Upper lobe of right lung (tissue), 1 donor: ENCODE results near the gene PRAMEF9. TPM values are rescaled to one million over a fixed set of nuclear protein-coding genes. Genes with fewer than 3 reads are reported as not detected.
A peak's percentile ranks its signal among the peaks of the same experiment; 100 is the strongest.
"Not testable (repeated sequence)": the region's sequence is repeated elsewhere in the genome, so short reads cannot be mapped to it uniquely, and the experiment has no call there.

Source experiments
- ATAC-seq: fragments of 200-7000 bp; cut with Tn5 transposase; one replicate; pipeline ENCODE4 v1.9.1; 2020; ENCODE audit warnings: mild to moderate bottlenecking, moderate library complexity
- DNase-seq: peaks from one replicate; pipeline ENCODE4 v3.0.0-alpha.2; 2020
- H3K27ac ChIP-seq: fragments of 200-600 bp; one replicate; pipeline ENCODE4 v1.8.0; 2022
- H3K27me3 ChIP-seq: fragments of 200-600 bp; one replicate; pipeline ENCODE4 v1.8.0; 2022; ENCODE audit warnings: mild to moderate bottlenecking
- H3K36me3 ChIP-seq: fragments of 200-600 bp; one replicate; pipeline ENCODE4 v1.8.0; 2022
- H3K4me1 ChIP-seq: fragments of 200-600 bp; one replicate; pipeline ENCODE4 v1.8.0; 2022
- H3K4me3 ChIP-seq: fragments of 200-600 bp; one replicate; pipeline ENCODE4 v1.8.0; 2022; ENCODE audit warnings: mild to moderate bottlenecking
- H3K9me3 ChIP-seq: fragments of 200-600 bp; one replicate; pipeline ENCODE4 v1.8.0; 2022
- intact Hi-C: fragments of 100-400 bp; cut with DNase I; formaldehyde crosslinking; loops from one replicate; pipeline ENCODE4 v1.11.0; 2022
- long read RNA-seq: library from polyadenylated mRNA; unstranded; transcript quantifications from one replicate; pipeline ENCODE4 v2.0.0, GENCODE V29; 2021
- total RNA-seq: library from RNA; stranded (reverse); fragmentation: NEBNext Ultra II Directional; extraction: Animal tissue kit (Norgen Biotek cat#: 25700); gene quantifications from one replicate; pipeline ENCODE4 v1.2.1, GENCODE V29; 2021
- TF ChIP-seq, protein P1 (sequence below): fragments of 200-600 bp; IDR thresholded peaks from one replicate; pipeline ENCODE4 v1.8.0; 2022; ENCODE audit warnings: antibody characterized with exemption
- donor health status: DM: no; HTN: yes; CAD: no; lungs with severe emphysema.

Gene PRAMEF9
- total RNA-seq: not detected
- long read RNA-seq: 0 reads

DNA sequence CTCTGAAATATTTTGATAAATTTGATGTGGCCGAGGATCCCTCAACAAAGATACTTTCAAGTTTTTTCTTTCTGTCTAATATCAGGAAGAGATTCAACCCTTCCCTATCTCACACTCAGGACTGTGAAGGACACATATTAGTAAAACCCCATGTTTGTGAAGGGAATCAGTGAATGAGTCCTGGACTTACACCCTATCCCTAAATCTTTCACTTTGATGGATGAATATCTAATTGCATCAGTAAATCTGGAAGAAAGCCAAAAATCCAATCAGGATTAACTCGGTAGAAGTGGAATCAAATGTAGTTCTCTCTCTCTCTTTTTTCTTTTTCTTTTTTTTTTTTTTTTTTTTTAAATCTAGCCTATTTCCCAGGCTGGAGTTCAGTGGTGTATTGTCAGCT, at the start of gene PRAMEF9:
Gene PRAMEF9 (plus strand): TSS at position 301 of the 400 bp plus-strand sequence. CDS start 3,433 bp downstream, outside the sequence.
- H3K27ac ChIP-seq, H3K4me1 ChIP-seq, DNase-seq, ATAC-seq, H3K36me3 ChIP-seq, H3K9me3 ChIP-seq, H3K4me3 ChIP-seq, intact Hi-C loops, H3K27me3 ChIP-seq: not testable (repeated sequence)

- not testable (repeated sequence) for DNase-seq
These were observed 15.7 kb upstream of the PRAMEF9 start, which contains the start of gene PRAMEF26 for GRCh38 chr1:13155909-13156308. PRAMEF26 (minus strand) TSS chr1:13156009; CDS start chr1:13153095, 2,914 bp downstream.

DNA sequence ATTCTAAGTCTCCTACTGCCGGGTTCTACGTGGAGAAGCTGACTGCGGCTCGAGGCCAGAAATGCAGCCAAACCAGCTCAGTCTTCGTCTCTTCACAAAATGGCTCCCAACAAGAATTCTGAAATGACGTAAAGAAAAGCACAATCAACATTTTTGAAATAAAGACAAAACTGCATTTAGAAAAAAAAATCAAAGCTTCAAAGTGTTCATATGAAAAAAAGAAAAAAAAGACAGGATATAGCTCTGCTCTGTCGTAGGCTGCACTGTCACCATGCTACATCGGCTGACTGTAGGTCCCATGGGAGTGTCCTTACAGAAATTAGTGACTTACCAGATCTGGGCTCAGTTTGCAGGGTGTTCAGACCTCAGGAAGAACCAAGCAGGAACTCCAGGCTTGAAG, 6.1 kb upstream of the PRAMEF9 start, which contains the start of gene HNRNPCL4:
Gene HNRNPCL4 (minus strand): TSS at position 101 of the 400 bp plus-strand sequence. CDS start 164 bp downstream, outside the sequence.
- H3K36me3 ChIP-seq, H3K27me3 ChIP-seq, H3K4me1 ChIP-seq, H3K4me3 ChIP-seq, H3K27ac ChIP-seq, ATAC-seq, DNase-seq, intact Hi-C loops, H3K9me3 ChIP-seq: not testable (repeated sequence)

More at GRCh38 chr1:13155909-13156308, 15.7 kb upstream of the PRAMEF9 start, which contains the start of gene PRAMEF26:
- H3K27ac ChIP-seq, H3K4me1 ChIP-seq, H3K27me3 ChIP-seq, intact Hi-C loops, ATAC-seq, H3K9me3 ChIP-seq, H3K36me3 ChIP-seq, H3K4me3 ChIP-seq: not testable (repeated sequence)

DNA sequence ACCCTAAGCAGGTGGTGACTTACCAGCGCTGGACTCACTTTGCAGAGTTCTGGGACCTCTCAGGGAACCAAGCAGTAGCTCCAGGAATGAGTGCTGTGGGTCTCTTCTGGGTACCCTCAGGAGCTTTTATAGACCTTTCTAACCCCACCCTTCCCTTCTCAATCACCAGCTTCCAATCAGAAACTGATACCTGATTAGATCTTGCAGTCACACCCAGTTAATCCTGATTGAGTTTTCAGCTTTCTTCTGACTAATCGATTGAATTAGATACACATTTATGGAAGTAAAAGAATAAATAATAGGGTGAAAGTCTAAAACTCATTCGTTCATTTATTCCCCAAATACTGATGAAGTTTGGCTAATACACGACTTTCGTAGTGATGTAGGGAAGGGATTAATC, 29.7 kb downstream of the PRAMEF9 start, which contains the start of gene PRAMEF13:
Gene PRAMEF13 (minus strand): TSS at position 101 of the 400 bp plus-strand sequence. CDS start 1,820 bp downstream, outside the sequence.
- DNase-seq, H3K4me1 ChIP-seq, H3K9me3 ChIP-seq, H3K27ac ChIP-seq, H3K4me3 ChIP-seq, H3K36me3 ChIP-seq, H3K27me3 ChIP-seq, intact Hi-C loops, ATAC-seq: not testable (repeated sequence)

- peak; percentile 65 for ATAC-seq
- DNase-seq: not testable (repeated sequence)
These were observed 37.1 kb downstream of the PRAMEF9 start for GRCh38 chr1:13208712-13209111.

GRCh38 chr1:13216619-13217018, 45.0 kb downstream of the PRAMEF9 start:
- H3K27me3 ChIP-seq, H3K9me3 ChIP-seq, ATAC-seq, H3K36me3 ChIP-seq, H3K4me1 ChIP-seq, H3K27ac ChIP-seq, intact Hi-C loops, DNase-seq, H3K4me3 ChIP-seq: not testable (repeated sequence)

More at GRCh38 chr1:13208712-13209111, 37.1 kb downstream of the PRAMEF9 start:
- H3K27me3 ChIP-seq, H3K4me1 ChIP-seq, H3K9me3 ChIP-seq, H3K36me3 ChIP-seq, H3K27ac ChIP-seq, H3K4me3 ChIP-seq, intact Hi-C loops: not testable (repeated sequence)

DNA sequence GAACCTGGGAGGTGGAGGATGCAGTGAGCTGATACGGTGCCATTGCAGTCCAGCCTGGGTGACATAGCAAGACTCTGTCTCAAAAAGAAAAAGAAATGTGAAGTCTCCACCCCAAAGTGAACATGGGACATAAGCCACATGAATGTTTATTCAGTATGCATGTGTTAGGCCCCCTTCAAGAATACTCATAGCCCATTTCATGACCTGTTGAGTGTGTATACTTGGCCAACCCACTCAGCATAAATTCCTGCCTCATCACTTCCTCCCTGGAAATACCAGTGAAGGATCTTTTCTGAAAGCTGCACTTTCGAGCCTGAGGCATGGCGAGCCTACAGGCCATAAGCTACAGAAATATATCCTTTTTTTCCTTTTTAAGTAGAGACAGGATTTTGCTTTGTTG, 47.6 kb downstream of the PRAMEF9 start:
- H3K27ac ChIP-seq, intact Hi-C loops, H3K27me3 ChIP-seq, H3K4me3 ChIP-seq, H3K9me3 ChIP-seq, DNase-seq, H3K36me3 ChIP-seq, H3K4me1 ChIP-seq: not testable (repeated sequence)
- peak; percentile 34 for ATAC-seq

DNA sequence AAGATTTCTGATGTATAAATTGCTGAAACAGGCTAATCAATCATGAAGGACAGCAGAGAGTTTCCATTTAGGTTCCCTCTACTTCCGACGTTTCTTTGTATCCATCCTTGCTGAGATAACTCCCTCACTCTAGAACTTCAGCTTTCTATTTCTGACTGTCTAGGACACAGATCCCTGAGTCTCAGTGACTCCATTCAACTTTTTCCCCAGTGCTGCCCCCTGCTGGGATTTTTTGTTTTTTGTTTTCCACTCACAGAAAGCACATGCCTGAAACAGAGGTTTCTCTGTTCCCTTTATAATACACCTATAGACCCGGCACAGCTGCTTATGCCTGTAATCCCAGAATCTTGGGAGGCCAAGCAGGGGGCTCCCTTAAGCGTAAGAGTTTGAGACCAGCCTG, 51.1 kb downstream of the PRAMEF9 start:
- intact Hi-C loops, H3K36me3 ChIP-seq: not testable (repeated sequence)

DNA sequence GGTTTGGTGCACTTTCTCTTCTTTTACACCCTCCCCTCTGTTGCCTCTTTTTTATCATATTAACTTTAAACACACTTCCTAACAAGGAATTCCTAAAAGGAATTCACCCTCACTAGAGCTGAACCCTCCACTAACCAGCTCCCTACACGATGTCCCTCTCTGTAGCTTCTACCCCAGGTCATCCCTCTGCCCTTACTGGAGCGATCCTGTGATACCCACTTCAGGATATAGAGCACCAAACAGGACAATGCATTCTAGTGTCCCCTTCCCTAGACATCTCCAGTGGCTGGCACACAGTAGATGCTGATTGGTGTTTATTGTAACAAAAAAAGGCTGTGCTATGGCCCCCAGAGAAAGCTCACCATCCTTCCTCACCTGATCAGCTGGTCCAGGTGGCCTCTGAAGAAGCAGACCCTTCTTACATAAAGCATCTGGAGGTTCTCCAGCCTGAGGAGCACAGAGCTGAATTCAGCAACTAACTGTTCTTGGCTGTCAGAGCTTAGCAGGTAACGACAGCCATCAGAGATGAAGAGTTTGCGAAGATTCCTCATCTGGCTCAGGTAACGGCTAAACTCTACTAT, 52.9 kb downstream of the PRAMEF9 start:
- DNase-seq: peak; percentile 22
- Histone ChIP-seq H3K27me3 (peaks cover 6% of the 10 kb centered on the region), H3K36me3 (no peaks in the 10 kb centered on the region), H3K4me3 (no peak overlapping the region), H3K9me3 (no peaks in the 10 kb centered on the region), H3K4me1 (no peaks in the 10 kb centered on the region), H3K27ac (no peak overlapping the region)
- intact Hi-C loops: no loop called here
- TF ChIP-seq, protein P1, sequence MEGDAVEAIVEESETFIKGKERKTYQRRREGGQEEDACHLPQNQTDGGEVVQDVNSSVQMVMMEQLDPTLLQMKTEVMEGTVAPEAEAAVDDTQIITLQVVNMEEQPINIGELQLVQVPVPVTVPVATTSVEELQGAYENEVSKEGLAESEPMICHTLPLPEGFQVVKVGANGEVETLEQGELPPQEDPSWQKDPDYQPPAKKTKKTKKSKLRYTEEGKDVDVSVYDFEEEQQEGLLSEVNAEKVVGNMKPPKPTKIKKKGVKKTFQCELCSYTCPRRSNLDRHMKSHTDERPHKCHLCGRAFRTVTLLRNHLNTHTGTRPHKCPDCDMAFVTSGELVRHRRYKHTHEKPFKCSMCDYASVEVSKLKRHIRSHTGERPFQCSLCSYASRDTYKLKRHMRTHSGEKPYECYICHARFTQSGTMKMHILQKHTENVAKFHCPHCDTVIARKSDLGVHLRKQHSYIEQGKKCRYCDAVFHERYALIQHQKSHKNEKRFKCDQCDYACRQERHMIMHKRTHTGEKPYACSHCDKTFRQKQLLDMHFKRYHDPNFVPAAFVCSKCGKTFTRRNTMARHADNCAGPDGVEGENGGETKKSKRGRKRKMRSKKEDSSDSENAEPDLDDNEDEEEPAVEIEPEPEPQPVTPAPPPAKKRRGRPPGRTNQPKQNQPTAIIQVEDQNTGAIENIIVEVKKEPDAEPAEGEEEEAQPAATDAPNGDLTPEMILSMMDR: no peak
- ATAC-seq: peak; percentile 23

More for the DNA sequence above, 51.1 kb downstream of the PRAMEF9 start:
- H3K9me3 ChIP-seq, DNase-seq, H3K4me3 ChIP-seq, ATAC-seq, H3K27me3 ChIP-seq, H3K4me1 ChIP-seq, H3K27ac ChIP-seq: not testable (repeated sequence)

DNA sequence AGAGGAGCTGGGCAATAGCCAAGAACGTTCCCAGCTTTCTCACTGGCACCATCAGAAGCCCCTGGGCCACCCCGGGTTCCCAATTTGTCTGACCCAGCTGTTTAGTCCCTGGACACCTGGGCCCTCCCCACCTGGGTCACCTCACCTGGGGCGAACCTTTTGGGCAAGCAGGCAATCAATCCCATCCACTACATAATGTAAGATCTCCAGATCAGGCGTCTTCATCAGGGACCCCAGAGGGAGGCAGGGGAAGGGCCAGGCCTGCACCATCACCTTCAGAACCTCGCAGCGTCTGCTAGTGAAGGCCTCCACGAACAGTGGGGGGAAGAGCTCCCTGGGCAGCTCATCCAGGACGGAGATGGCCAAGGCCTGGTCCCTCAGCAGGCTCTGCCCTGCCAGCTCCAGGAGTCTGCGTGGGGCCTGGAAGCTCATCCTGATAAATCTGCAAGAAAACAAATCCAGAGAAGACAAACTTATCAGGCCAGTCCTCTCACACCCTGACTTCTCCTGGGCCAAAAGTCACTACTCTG, 54.1 kb downstream of the PRAMEF9 start, which contains the start of gene PRAMEF18:
Gene PRAMEF18 (minus strand): TSS at position 480 of the 530 bp plus-strand sequence. CDS start 48 bp downstream, at position 432.
- H3K36me3 ChIP-seq, H3K4me1 ChIP-seq, H3K9me3 ChIP-seq, H3K4me3 ChIP-seq, intact Hi-C loops, H3K27ac ChIP-seq, H3K27me3 ChIP-seq: not testable (repeated sequence)
- peak; percentile 28 for ATAC-seq
- peak; percentile 52 for DNase-seq

DNA sequence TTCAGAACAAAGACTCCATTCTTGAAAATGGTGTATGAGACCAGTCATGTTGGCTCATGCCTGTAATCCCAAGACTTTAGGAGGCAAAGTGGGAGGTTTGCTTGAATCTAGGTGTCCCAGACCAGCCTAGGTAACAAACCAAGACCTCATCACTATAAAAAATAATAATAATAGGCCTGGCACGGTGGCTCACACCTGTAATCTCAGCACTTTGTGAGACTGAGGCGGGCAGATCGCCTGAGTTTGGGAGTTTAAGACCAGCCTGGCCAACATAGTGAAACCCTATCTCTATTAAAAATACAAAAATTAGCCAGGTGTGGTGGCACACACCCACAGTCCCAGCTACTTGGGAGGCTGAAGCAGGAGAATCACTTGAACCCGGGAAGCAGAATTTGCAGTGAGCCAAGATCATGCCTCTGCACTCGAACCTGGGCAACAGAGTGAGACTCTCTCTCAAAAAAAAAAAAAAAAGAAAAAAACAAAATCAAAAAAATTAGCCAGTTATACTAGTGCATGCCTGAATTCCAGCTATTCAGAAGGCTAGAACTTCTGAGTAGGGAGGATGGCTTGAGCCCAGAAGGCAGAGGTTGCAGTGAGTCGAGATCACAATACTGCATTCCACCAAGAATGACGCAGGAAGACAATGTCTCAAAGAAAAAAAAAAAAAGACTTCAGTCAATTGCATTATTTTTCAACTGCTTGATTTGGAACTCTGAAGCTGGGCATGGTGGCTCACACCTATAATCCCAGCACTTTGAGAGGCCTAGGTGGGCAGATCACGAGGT, 55.8 kb downstream of the PRAMEF9 start:
- intact Hi-C loops, H3K27me3 ChIP-seq, H3K9me3 ChIP-seq, H3K4me1 ChIP-seq, H3K4me3 ChIP-seq, H3K36me3 ChIP-seq, ATAC-seq, H3K27ac ChIP-seq: not testable (repeated sequence)
- DNase-seq: peak; percentile 17
